ENCODE data around the gene CLIP1.
"Not testable (repeated sequence)": the region's sequence is repeated elsewhere in the genome, so short reads cannot be mapped to it uniquely, and the experiment has no call there.

The CLIP1 gene

GRCh38 chr12:122421821-122422729 lies at the start of gene CLIP1:
CLIP1 (minus strand) TSS chr12:122422669; CDS start chr12:122380452, 42,217 bp downstream.
- peak in 50 of 58 donors; percentile 9 to 76 (median 45) for DNase-seq

- peak in 1 of 58 donors; percentile 29 for DNase-seq
These were observed 49.1 kb upstream of the CLIP1 start for GRCh38 chr12:122471324-122472226.

GRCh38 chr12:122470576-122470975 lies 48.1 kb upstream of the CLIP1 start:
- not testable (repeated sequence) for DNase-seq

- not testable (repeated sequence) for DNase-seq
These were observed 47.4 kb upstream of the CLIP1 start for GRCh38 chr12:122469856-122470255.

- no peak for DNase-seq
These were observed 45.5 kb upstream of the CLIP1 start for GRCh38 chr12:122467983-122468382.

- peak in 1 of 58 donors; percentile 0 for DNase-seq
These were observed 42.0 kb upstream of the CLIP1 start for GRCh38 chr12:122464317-122465042.

GRCh38 chr12:122460641-122461040 lies 38.2 kb upstream of the CLIP1 start:
- no peak for DNase-seq

GRCh38 chr12:122460061-122460460 lies 37.6 kb upstream of the CLIP1 start:
- DNase-seq, result no peak

- no peak for DNase-seq
These were observed 36.7 kb upstream of the CLIP1 start for GRCh38 chr12:122459211-122459610.

GRCh38 chr12:122458105-122459035 lies 35.9 kb upstream of the CLIP1 start:
- DNase-seq, result no peak

GRCh38 chr12:122457627-122458026 lies 35.2 kb upstream of the CLIP1 start:
- DNase-seq, result no peak

GRCh38 chr12:122454739-122455138 lies 32.3 kb upstream of the CLIP1 start:
- DNase-seq, result no peak

- no peak for DNase-seq
These were observed 31.8 kb upstream of the CLIP1 start for GRCh38 chr12:122454250-122454721.

- DNase-seq, result no peak
These were observed 30.3 kb upstream of the CLIP1 start for GRCh38 chr12:122452701-122453285.

GRCh38 chr12:122449317-122449716 lies 26.8 kb upstream of the CLIP1 start:
- DNase-seq, result no peak

GRCh38 chr12:122447825-122448224 lies 25.4 kb upstream of the CLIP1 start:
- not testable (repeated sequence) for DNase-seq

GRCh38 chr12:122446390-122446789 lies 23.9 kb upstream of the CLIP1 start:
- DNase-seq, result not testable (repeated sequence)

GRCh38 chr12:122444071-122444470 lies 21.6 kb upstream of the CLIP1 start:
- DNase-seq, result not testable (repeated sequence)

GRCh38 chr12:122438822-122439221 lies 16.4 kb upstream of the CLIP1 start:
- not testable (repeated sequence) for DNase-seq
